AML-193 (cell line): ENCODE measurements around the gene NHSL2.

ENCODE experiments used
- DNase-seq, 2 experiments: peaks; one replicate each; lab custom pipeline; 2025; lab: John Stamatoyannopoulos, UW

Gene NHSL2

GRCh38 chrX:72110051-72110875 is 199.6 kb downstream of the NHSL2 start:
- no peak for DNase-seq

GRCh38 chrX:72110876-72111708 is 200.4 kb downstream of the NHSL2 start:
- no peak for DNase-seq

GRCh38 chrX:72113461-72113860 is 202.8 kb downstream of the NHSL2 start:
- no peak for DNase-seq

GRCh38 chrX:72114306-72114705 is 203.7 kb downstream of the NHSL2 start:
- no peak for DNase-seq

GRCh38 chrX:72114807-72115206 is 204.2 kb downstream of the NHSL2 start:
- no peak for DNase-seq

GRCh38 chrX:72115380-72115779 is 204.7 kb downstream of the NHSL2 start:
- no peak for DNase-seq

GRCh38 chrX:72117636-72118210 is 207.1 kb downstream of the NHSL2 start:
- no peak for DNase-seq

- no peak for DNase-seq
Measured at GRCh38 chrX:72120837-72121236, 210.2 kb downstream of the NHSL2 start.

GRCh38 chrX:72121383-72121782 is 210.7 kb downstream of the NHSL2 start:
- DNase-seq, result peak; percentile 46 to 73

- DNase-seq, result no peak
Measured at GRCh38 chrX:72122621-72123337, 212.1 kb downstream of the NHSL2 start.

GRCh38 chrX:72123471-72124185 is 213.0 kb downstream of the NHSL2 start:
- DNase-seq, result peak in 1 of 2 experiments; percentile 34

- DNase-seq, result no peak
Measured at GRCh38 chrX:72124540-72125201, 214.0 kb downstream of the NHSL2 start.

- DNase-seq, result no peak
Measured at GRCh38 chrX:72125331-72126047, 214.8 kb downstream of the NHSL2 start.

- no peak for DNase-seq
Measured at GRCh38 chrX:72126048-72126415, 215.4 kb downstream of the NHSL2 start.

- peak; percentile 48 to 50 for DNase-seq
Measured at GRCh38 chrX:72126539-72127140, 216.0 kb downstream of the NHSL2 start.

GRCh38 chrX:72127332-72127731 is 216.7 kb downstream of the NHSL2 start:
- DNase-seq, result no peak

- DNase-seq, result no peak
Measured at GRCh38 chrX:72128183-72128834, 217.7 kb downstream of the NHSL2 start.

GRCh38 chrX:72128881-72129280 is 218.2 kb downstream of the NHSL2 start:
- DNase-seq, result peak; percentile 7 to 16

- no peak for DNase-seq
Measured at GRCh38 chrX:72129661-72130060, 219.0 kb downstream of the NHSL2 start.
